ENCODE results near the gene LDLRAD3.

Gene LDLRAD3

GRCh38 chr11:36218283-36218921 is 274.5 kb downstream of the LDLRAD3 start:
- Histone ChIP-seq H3K4me3 (ENCODE audit: low read length) (no peak overlapping the region), H2AFZ (ENCODE audit: low read depth, low read length) (no peak overlapping the region), H3K36me3 (ENCODE audit: insufficient read depth, low read length) (no peaks in the 10 kb centered on the region), H3K4me1 (ENCODE audit: insufficient read depth, low read length) (peaks cover 6% of the 10 kb centered on the region), H3K9me3 (ENCODE audit: low read length) (peaks cover 6% of the 10 kb centered on the region), H3K27me3 (ENCODE audit: insufficient read depth, low read length) (no peaks in the 10 kb centered on the region)

GRCh38 chr11:36219996-36220395 is 276.1 kb downstream of the LDLRAD3 start:
- Histone ChIP-seq H3K27me3 (ENCODE audit: insufficient read depth, low read length) (no peaks in the 10 kb centered on the region), H3K9me3 (ENCODE audit: low read length) (peaks cover 6% of the 10 kb centered on the region), H2AFZ (ENCODE audit: low read depth, low read length) (no peak overlapping the region), H3K36me3 (ENCODE audit: insufficient read depth, low read length) (no peaks in the 10 kb centered on the region), H3K4me1 (ENCODE audit: insufficient read depth, low read length) (no peaks in the 10 kb centered on the region), H3K4me3 (ENCODE audit: low read length) (no peak overlapping the region)

- Histone ChIP-seq H3K36me3 (ENCODE audit: insufficient read depth, low read length) (peaks cover 7% of the 10 kb centered on the region), H3K4me3 (ENCODE audit: low read length) (no peak overlapping the region), H2AFZ (ENCODE audit: low read depth, low read length) (no peak overlapping the region), H3K9me3 (ENCODE audit: low read length) (peaks cover 6% of the 10 kb centered on the region), H3K4me1 (ENCODE audit: insufficient read depth, low read length) (no peaks in the 10 kb centered on the region), H3K27me3 (ENCODE audit: insufficient read depth, low read length) (no peaks in the 10 kb centered on the region)
Observed at GRCh38 chr11:36222831-36223635, 279.2 kb downstream of the LDLRAD3 start.

- H3K27me3 ChIP-seq (ENCODE audit: insufficient read depth, low read length) = no peaks in the 10 kb centered on the region
- no peaks in the 10 kb centered on the region for H3K4me1 ChIP-seq (ENCODE audit: insufficient read depth, low read length)
- H3K36me3 ChIP-seq (ENCODE audit: insufficient read depth, low read length) = peaks cover 20% of the 10 kb centered on the region
- H3K9me3 ChIP-seq (ENCODE audit: low read length) = peaks cover 4% of the 10 kb centered on the region
- H2AFZ ChIP-seq (ENCODE audit: low read depth, low read length) = no peak overlapping the region
- no peak overlapping the region for H3K4me3 ChIP-seq (ENCODE audit: low read length)
Observed at GRCh38 chr11:36224209-36224882, 280.5 kb downstream of the LDLRAD3 start.

- peaks cover 26% of the 10 kb centered on the region for H3K36me3 ChIP-seq (ENCODE audit: insufficient read depth, low read length)
- no peak overlapping the region for H2AFZ ChIP-seq (ENCODE audit: low read depth, low read length)
- no peak overlapping the region for H3K4me3 ChIP-seq (ENCODE audit: low read length)
- no peaks in the 10 kb centered on the region for H3K9me3 ChIP-seq (ENCODE audit: low read length)
- H3K4me1 ChIP-seq (ENCODE audit: insufficient read depth, low read length) = peaks cover 6% of the 10 kb centered on the region
- no peaks in the 10 kb centered on the region for H3K27me3 ChIP-seq (ENCODE audit: insufficient read depth, low read length)
Observed at GRCh38 chr11:36227044-36227443, 283.2 kb downstream of the LDLRAD3 start.

- H3K4me1 ChIP-seq (ENCODE audit: insufficient read depth, low read length) = peaks cover 6% of the 10 kb centered on the region
- H3K27me3 ChIP-seq (ENCODE audit: insufficient read depth, low read length) = no peaks in the 10 kb centered on the region
- no peak overlapping the region for H3K4me3 ChIP-seq (ENCODE audit: low read length)
- H2AFZ ChIP-seq (ENCODE audit: low read depth, low read length) = no peak overlapping the region
- no peaks in the 10 kb centered on the region for H3K9me3 ChIP-seq (ENCODE audit: low read length)
- H3K36me3 ChIP-seq (ENCODE audit: insufficient read depth, low read length) = peaks cover 26% of the 10 kb centered on the region
Observed at GRCh38 chr11:36228689-36229088, 284.8 kb downstream of the LDLRAD3 start.

GRCh38 chr11:36229091-36229705 is 285.3 kb downstream of the LDLRAD3 start:
- Histone ChIP-seq H3K4me3 (ENCODE audit: low read length) (no peak overlapping the region), H3K36me3 (ENCODE audit: insufficient read depth, low read length) (peaks cover 26% of the 10 kb centered on the region), H3K27me3 (ENCODE audit: insufficient read depth, low read length) (no peaks in the 10 kb centered on the region), H3K9me3 (ENCODE audit: low read length) (no peaks in the 10 kb centered on the region), H3K4me1 (ENCODE audit: insufficient read depth, low read length) (peaks cover 6% of the 10 kb centered on the region), H2AFZ (ENCODE audit: low read depth, low read length) (no peak overlapping the region)

- Histone ChIP-seq H3K27me3 (ENCODE audit: insufficient read depth, low read length) (no peaks in the 10 kb centered on the region), H3K36me3 (ENCODE audit: insufficient read depth, low read length) (peaks cover 26% of the 10 kb centered on the region), H2AFZ (ENCODE audit: low read depth, low read length) (no peak overlapping the region), H3K4me3 (ENCODE audit: low read length) (no peak overlapping the region), H3K4me1 (ENCODE audit: insufficient read depth, low read length) (peaks cover 6% of the 10 kb centered on the region), H3K9me3 (ENCODE audit: low read length) (no peaks in the 10 kb centered on the region)
Observed at GRCh38 chr11:36230779-36231699, 287.2 kb downstream of the LDLRAD3 start.

- Histone ChIP-seq H3K4me1 (ENCODE audit: insufficient read depth, low read length) (peaks cover 6% of the 10 kb centered on the region), H3K9me3 (ENCODE audit: low read length) (no peaks in the 10 kb centered on the region), H3K4me3 (ENCODE audit: low read length) (no peak overlapping the region), H2AFZ (ENCODE audit: low read depth, low read length) (no peak overlapping the region), H3K36me3 (ENCODE audit: insufficient read depth, low read length) (peaks cover 18% of the 10 kb centered on the region), H3K27me3 (ENCODE audit: insufficient read depth, low read length) (no peaks in the 10 kb centered on the region)
Observed at GRCh38 chr11:36233204-36233603, 289.3 kb downstream of the LDLRAD3 start.

- no peak overlapping the region for H2AFZ ChIP-seq (ENCODE audit: low read depth, low read length)
- peaks cover 6% of the 10 kb centered on the region for H3K4me1 ChIP-seq (ENCODE audit: insufficient read depth, low read length)
- H3K9me3 ChIP-seq (ENCODE audit: low read length) = no peaks in the 10 kb centered on the region
- H3K36me3 ChIP-seq (ENCODE audit: insufficient read depth, low read length) = peaks cover 2% of the 10 kb centered on the region
- H3K27me3 ChIP-seq (ENCODE audit: insufficient read depth, low read length) = no peaks in the 10 kb centered on the region
- no peak overlapping the region for H3K4me3 ChIP-seq (ENCODE audit: low read length)
Observed at GRCh38 chr11:36234825-36235224, 291.0 kb downstream of the LDLRAD3 start.

- H3K27me3 ChIP-seq (ENCODE audit: insufficient read depth, low read length) = no peaks in the 10 kb centered on the region
- peaks cover 2% of the 10 kb centered on the region for H3K36me3 ChIP-seq (ENCODE audit: insufficient read depth, low read length)
- H2AFZ ChIP-seq (ENCODE audit: low read depth, low read length) = no peak overlapping the region
- no peaks in the 10 kb centered on the region for H3K9me3 ChIP-seq (ENCODE audit: low read length)
- H3K4me3 ChIP-seq (ENCODE audit: low read length) = no peak overlapping the region
- H3K4me1 ChIP-seq (ENCODE audit: insufficient read depth, low read length) = peaks cover 6% of the 10 kb centered on the region
Observed at GRCh38 chr11:36235750-36236149, 291.9 kb downstream of the LDLRAD3 start.

- H3K4me3 ChIP-seq (ENCODE audit: low read length) = no peak overlapping the region
- H3K36me3 ChIP-seq (ENCODE audit: insufficient read depth, low read length) = no peaks in the 10 kb centered on the region
- no peak overlapping the region for H2AFZ ChIP-seq (ENCODE audit: low read depth, low read length)
- no peaks in the 10 kb centered on the region for H3K4me1 ChIP-seq (ENCODE audit: insufficient read depth, low read length)
- H3K27me3 ChIP-seq (ENCODE audit: insufficient read depth, low read length) = no peaks in the 10 kb centered on the region
- H3K9me3 ChIP-seq (ENCODE audit: low read length) = no peaks in the 10 kb centered on the region
Observed at GRCh38 chr11:36237391-36237790, 293.5 kb downstream of the LDLRAD3 start.
